Trophoblast cell (in vitro differentiated cells and primary cell): ENCODE measurements around the gene EYS.
"Not testable (repeated sequence)": the region's sequence is repeated elsewhere in the genome, so short reads cannot be mapped to it uniquely, and the experiment has no call there.

Experiments used
- DNase-seq, 2 donors: peaks; one replicate each; pipeline ENCODE4 v3.0.0-alpha.2; 2016
- H2AFZ ChIP-seq: 2 replicates; pipeline ENCODE4 v1.6.1; 2013; ENCODE audit warnings: low read length, moderate library complexity, mild to moderate bottlenecking; ENCODE audit not compliant: insufficient read depth, poor library complexity
- H2AK5ac ChIP-seq: 2 replicates; pipeline ENCODE4 v1.6.1; 2013; ENCODE audit warnings: mild to moderate bottlenecking, low read length
- H2BK120ac ChIP-seq: 2 replicates; pipeline ENCODE4 v1.6.1; 2013; ENCODE audit warnings: low read length, mild to moderate bottlenecking, moderate library complexity; ENCODE audit not compliant: insufficient read depth, poor library complexity
- H2BK12ac ChIP-seq: 2 replicates; pipeline ENCODE4 v1.6.1; 2013; ENCODE audit warnings: mild to moderate bottlenecking, low read length, moderate library complexity
- H2BK5ac ChIP-seq: 2 replicates; pipeline ENCODE4 v1.6.1; 2013; ENCODE audit warnings: low read length, low read depth, moderate library complexity, mild to moderate bottlenecking; ENCODE audit not compliant: poor library complexity
- H3K14ac ChIP-seq: 2 replicates; pipeline ENCODE4 v1.6.1; 2013; ENCODE audit warnings: mild to moderate bottlenecking, low read length
- H3K18ac ChIP-seq: 2 replicates; pipeline ENCODE4 v1.6.1; 2013; ENCODE audit warnings: mild to moderate bottlenecking, low read length
- H3K23ac ChIP-seq: 2 replicates; pipeline ENCODE4 v1.6.1; 2013; ENCODE audit warnings: low read length
- H3K27ac ChIP-seq: 2 replicates; pipeline ENCODE4 v1.5.1; 2013; ENCODE audit warnings: low read depth, mild to moderate bottlenecking, inconsistent platforms, low read length, moderate library complexity
- H3K27me3 ChIP-seq: 2 replicates; pipeline ENCODE4 v1.6.1; 2013; ENCODE audit warnings: inconsistent platforms, mild to moderate bottlenecking, low read length, moderate library complexity; ENCODE audit not compliant: insufficient read depth
- H3K36me3 ChIP-seq, 2 experiments: 1 replicate in 1 of 2; 2 replicates in 1 of 2; pipeline ENCODE4 v1.6.1; 2013; ENCODE audit warnings: low read length in 2 of 2, mild to moderate bottlenecking in 2 of 2, moderate library complexity in 1 of 2; ENCODE audit not compliant: insufficient read depth in 2 of 2, control insufficient read depth in 1 of 2
- H3K4ac ChIP-seq: 2 replicates; pipeline ENCODE4 v1.6.1; 2013; ENCODE audit warnings: low read depth, mild to moderate bottlenecking, low read length, moderate library complexity
- H3K4me1 ChIP-seq, 2 experiments: 1 replicate in 1 of 2; 2 replicates in 1 of 2; pipeline ENCODE4 v1.6.1; 2013; ENCODE audit warnings: low read length in 2 of 2, mild to moderate bottlenecking in 2 of 2, moderate library complexity in 1 of 2; ENCODE audit not compliant: insufficient read depth in 2 of 2, control insufficient read depth in 1 of 2
- H3K4me2 ChIP-seq: 2 replicates; pipeline ENCODE4 v1.6.1; 2013; ENCODE audit warnings: inconsistent platforms, mild to moderate bottlenecking, low read length, moderate library complexity
- H3K4me3 ChIP-seq: 2 replicates; pipeline ENCODE4 v1.5.1; 2013; ENCODE audit warnings: mild to moderate bottlenecking, low read depth, low read length, inconsistent platforms
- H3K79me1 ChIP-seq: one replicate; pipeline ENCODE4 v1.6.1; 2013; ENCODE audit warnings: low read length
- H3K79me2 ChIP-seq: 2 replicates; pipeline ENCODE4 v1.6.1; 2013; ENCODE audit warnings: low read length, mild to moderate bottlenecking; ENCODE audit not compliant: control insufficient read depth, insufficient read depth, poor library complexity
- H3K9ac ChIP-seq: 2 replicates; pipeline ENCODE4 v1.6.1; 2013; ENCODE audit warnings: mild to moderate bottlenecking, low read length
- H3K9me3 ChIP-seq: 2 replicates; pipeline ENCODE4 v1.6.1; 2013; ENCODE audit warnings: low read depth, mild to moderate bottlenecking, control low read depth, inconsistent platforms, low read length; ENCODE audit not compliant: insufficient read depth
- H4K12ac ChIP-seq: 2 replicates; pipeline ENCODE4 v1.6.1; 2013; ENCODE audit warnings: low read depth, mild to moderate bottlenecking, low read length, moderate library complexity
- H4K8ac ChIP-seq: 2 replicates; pipeline ENCODE4 v1.6.1; 2013; ENCODE audit warnings: low read depth, mild to moderate bottlenecking, low read length, moderate library complexity
- H4K91ac ChIP-seq: one replicate; pipeline ENCODE4 v1.6.1; 2013; ENCODE audit warnings: low read depth, mild to moderate bottlenecking, low read length, moderate library complexity
- WGBS: extraction: QIAGEN DNeasy Blood & Tissue Kit; methylation state at CpG from one replicate; pipeline ENCODE4 v1.1.7; 2013; ENCODE audit warnings: missing lambda C conversion rate; ENCODE audit not compliant: insufficient read length, insufficient coverage; ENCODE audit errors: extremely low coverage; 5-methylcytosine and 5-hydroxymethylcytosine counted together

The EYS gene

GRCh38 chr6:65570340-65570739 lies 136.7 kb downstream of the EYS start:
- DNase-seq, result no peak
- no peaks in the 10 kb centered on the region for H3K27me3 ChIP-seq
- no peak overlapping the region for H2BK120ac ChIP-seq
- no peaks in the 10 kb centered on the region for H3K79me1 ChIP-seq
- no peak overlapping the region for H3K23ac ChIP-seq
- H2BK5ac ChIP-seq, result no peak overlapping the region
- no peak overlapping the region for H2AK5ac ChIP-seq
- no peak overlapping the region for H3K9ac ChIP-seq
- H3K4ac ChIP-seq, result no peak overlapping the region
- H3K4me3 ChIP-seq, result no peak overlapping the region
- no peak overlapping the region for H3K4me2 ChIP-seq
- no peak overlapping the region for H3K27ac ChIP-seq
- no CpG with 5 or more reads among the region's 1 CpG for WGBS
- H3K36me3 ChIP-seq, result no peaks in the 10 kb centered on the region
- H3K14ac ChIP-seq, result no peak overlapping the region
- no peaks in the 10 kb centered on the region for H3K79me2 ChIP-seq
- H3K9me3 ChIP-seq, result no peaks in the 10 kb centered on the region
- H4K8ac ChIP-seq, result no peak overlapping the region
- peaks cover 0 to 3% of the 10 kb centered on the region in 2 experiments for H3K4me1 ChIP-seq
- no peak overlapping the region for H4K91ac ChIP-seq
- no peak overlapping the region for H2AFZ ChIP-seq
- H3K18ac ChIP-seq, result no peak overlapping the region
- no peak overlapping the region for H4K12ac ChIP-seq
- no peak overlapping the region for H2BK12ac ChIP-seq

- Histone ChIP-seq H3K27me3 (no peaks in the 10 kb centered on the region), H3K4me1 (peaks cover 0 to 3% of the 10 kb centered on the region in 2 experiments), H3K23ac (no peak overlapping the region), H3K9me3 (no peaks in the 10 kb centered on the region), H3K18ac (no peak overlapping the region), H2BK5ac (no peak overlapping the region), H3K4ac (no peak overlapping the region), H3K9ac (no peak overlapping the region), H3K4me3 (no peak overlapping the region), H3K79me1 (no peaks in the 10 kb centered on the region), H3K14ac (no peak overlapping the region), H4K91ac (no peak overlapping the region), H2BK12ac (no peak overlapping the region), H2AK5ac (no peak overlapping the region), H3K36me3 (no peaks in the 10 kb centered on the region), H2AFZ (no peak overlapping the region), H4K12ac (no peak overlapping the region), H4K8ac (no peak overlapping the region), H3K79me2 (no peaks in the 10 kb centered on the region), H2BK120ac (no peak overlapping the region), H3K27ac (no peak overlapping the region), H3K4me2 (no peak overlapping the region)
- WGBS, result no CpG with 5 or more reads among the region's 2 CpGs
- no peak for DNase-seq
Observed at GRCh38 chr6:65569505-65569904, 137.5 kb downstream of the EYS start.

DNA sequence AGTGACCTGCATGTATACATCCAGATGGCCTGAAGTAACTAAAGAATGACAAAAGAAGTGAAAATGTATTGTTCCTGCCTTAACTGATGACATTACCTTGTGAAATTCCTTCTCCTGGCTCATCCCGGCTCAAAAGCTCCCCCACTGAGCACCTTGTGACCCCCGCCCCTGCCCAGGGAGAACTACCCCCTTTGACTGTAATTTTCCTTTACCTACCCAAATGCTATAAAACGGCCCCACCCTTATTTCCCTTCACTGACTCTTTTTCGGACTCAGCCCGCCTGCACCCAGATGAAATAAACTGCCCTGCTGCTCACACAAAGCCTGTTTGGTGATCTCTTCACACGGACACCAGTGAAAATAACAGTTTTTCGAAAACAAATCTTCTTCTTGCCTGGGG lies 138.0 kb downstream of the EYS start:
- WGBS, result no CpG with 5 or more reads among the region's 7 CpGs
- not testable (repeated sequence) for H4K91ac ChIP-seq, H3K79me2 ChIP-seq, DNase-seq, H3K4me2 ChIP-seq, H3K79me1 ChIP-seq, H2AK5ac ChIP-seq, H2BK120ac ChIP-seq, H2BK12ac ChIP-seq, H2BK5ac ChIP-seq, H3K4ac ChIP-seq, H3K14ac ChIP-seq, H4K8ac ChIP-seq, H3K18ac ChIP-seq, H3K4me3 ChIP-seq, H3K36me3 ChIP-seq, H3K27me3 ChIP-seq, H3K23ac ChIP-seq, H3K27ac ChIP-seq, H4K12ac ChIP-seq, H3K9me3 ChIP-seq, H3K9ac ChIP-seq, H2AFZ ChIP-seq, H3K4me1 ChIP-seq

GRCh38 chr6:65566117-65566516 lies 140.9 kb downstream of the EYS start:
- no peak overlapping the region for H3K4me2 ChIP-seq
- H3K4ac ChIP-seq, result no peak overlapping the region
- H3K27me3 ChIP-seq, result no peaks in the 10 kb centered on the region
- no peak overlapping the region for H4K91ac ChIP-seq
- no peak overlapping the region for H3K18ac ChIP-seq
- H4K8ac ChIP-seq, result no peak overlapping the region
- DNase-seq, result no peak
- no peak overlapping the region for H2BK5ac ChIP-seq
- H2BK12ac ChIP-seq, result no peak overlapping the region
- H3K14ac ChIP-seq, result no peak overlapping the region
- H2BK120ac ChIP-seq, result no peak overlapping the region
- no peak overlapping the region for H4K12ac ChIP-seq
- no CpG with 5 or more reads among the region's 3 CpGs for WGBS
- no peak overlapping the region for H3K27ac ChIP-seq
- no peaks in the 10 kb centered on the region for H3K9me3 ChIP-seq
- H2AK5ac ChIP-seq, result no peak overlapping the region
- H3K23ac ChIP-seq, result no peak overlapping the region
- H3K79me1 ChIP-seq, result no peaks in the 10 kb centered on the region
- H3K79me2 ChIP-seq, result no peaks in the 10 kb centered on the region
- H3K9ac ChIP-seq, result no peak overlapping the region
- H3K36me3 ChIP-seq, result no peaks in the 10 kb centered on the region
- H2AFZ ChIP-seq, result no peak overlapping the region
- no peak overlapping the region for H3K4me3 ChIP-seq
- peaks cover 0 to 3% of the 10 kb centered on the region in 2 experiments for H3K4me1 ChIP-seq
